IPS DF 4.7 (cell line): ENCODE data around the gene KBTBD13.
"Not testable (repeated sequence)": the region's sequence is repeated elsewhere in the genome, so short reads cannot be mapped to it uniquely, and the experiment has no call there.

Experiments used
- DNase-seq: peaks from one replicate; pipeline ENCODE4 v3.0.0-alpha.2; 2013; ENCODE audit warnings: low spot score; ENCODE audit errors: extremely low read depth

KBTBD13 gene

DNA sequence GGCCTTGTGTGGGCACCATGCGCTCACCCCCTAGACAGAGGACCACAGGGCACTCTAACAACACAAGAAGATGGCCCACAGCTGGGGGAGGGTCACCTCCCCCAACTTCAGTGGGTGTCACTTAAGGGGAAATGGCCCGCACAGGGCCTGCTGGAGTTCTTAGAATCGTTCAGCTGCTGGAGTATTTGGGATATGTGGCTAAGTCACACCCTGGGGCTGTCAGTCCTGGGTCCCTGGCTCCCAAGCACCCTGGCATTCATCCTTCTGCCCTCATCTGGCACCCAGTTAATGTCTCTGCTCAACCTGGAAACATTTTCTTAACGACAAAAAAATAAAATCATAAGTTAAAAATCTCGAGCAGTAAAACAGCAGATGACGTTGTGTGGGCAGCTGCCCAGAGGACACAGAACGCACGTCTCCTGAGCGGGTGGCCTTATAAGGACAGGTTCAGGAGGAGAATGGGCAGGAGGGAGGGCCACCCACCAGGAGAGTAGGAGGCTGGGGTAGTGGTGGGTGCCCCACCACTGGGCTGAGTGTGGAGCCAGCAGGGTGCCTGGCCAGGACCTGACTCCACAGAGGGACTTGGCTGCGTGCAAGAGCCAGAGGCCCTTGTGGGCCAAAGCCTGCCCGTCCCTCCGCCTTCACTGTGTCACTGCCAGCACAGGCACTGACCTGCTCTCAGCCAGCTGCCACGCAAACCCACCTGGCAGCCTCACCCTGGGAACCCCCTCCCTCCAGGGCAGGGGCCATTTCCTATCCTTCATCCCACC is 11.5 kb downstream of the KBTBD13 start:
- no peak for DNase-seq

DNA sequence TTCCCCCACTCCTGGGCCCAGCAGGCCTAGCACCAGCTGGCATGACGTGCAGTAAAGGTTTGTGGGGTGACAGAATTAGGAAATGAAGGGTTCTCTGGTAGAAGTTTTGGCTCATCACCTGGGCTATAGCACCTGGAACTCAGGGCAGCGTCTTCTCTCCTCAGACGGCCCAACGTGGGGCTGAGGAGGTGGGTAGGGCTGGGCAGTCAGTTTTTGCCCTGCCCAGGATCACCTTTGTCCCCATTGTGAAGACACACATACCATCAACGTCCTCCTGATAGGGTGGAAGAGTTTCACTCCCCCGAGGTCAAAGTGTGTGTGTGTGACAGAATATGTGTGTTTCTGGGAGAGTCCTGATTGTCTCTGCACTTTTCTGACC is 12.1 kb downstream of the KBTBD13 start:
- DNase-seq = no peak

DNA sequence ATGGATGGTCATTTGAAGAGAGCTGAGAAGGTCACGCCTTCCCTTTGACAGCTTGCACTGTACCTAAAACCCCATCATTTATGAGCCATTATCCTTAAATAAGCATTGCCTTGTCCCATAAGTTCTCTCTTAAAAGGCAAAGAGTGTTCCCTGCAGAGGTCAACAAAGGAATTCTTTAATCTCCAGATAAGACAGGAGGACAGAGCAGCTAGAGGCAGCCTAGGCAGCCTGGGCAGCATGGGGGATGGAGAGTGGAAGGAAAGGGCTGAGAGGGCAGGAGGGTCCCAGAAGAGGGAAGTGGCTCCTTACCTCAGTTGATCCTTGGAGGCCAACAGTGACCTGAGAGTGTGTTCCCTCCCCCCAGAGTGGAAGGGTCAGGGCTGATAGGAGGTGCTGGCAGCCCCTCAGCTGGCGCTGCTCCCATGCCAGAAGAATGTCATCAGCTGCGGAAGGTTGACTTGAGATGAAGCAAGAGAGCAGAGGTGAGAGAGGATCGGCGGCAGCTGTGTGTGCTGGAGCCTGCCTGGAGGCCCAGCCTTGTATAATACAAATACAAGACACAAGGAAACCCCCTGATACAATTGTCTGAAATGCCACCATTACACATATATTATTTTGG is 12.8 kb downstream of the KBTBD13 start:
- DNase-seq = no peak

DNA sequence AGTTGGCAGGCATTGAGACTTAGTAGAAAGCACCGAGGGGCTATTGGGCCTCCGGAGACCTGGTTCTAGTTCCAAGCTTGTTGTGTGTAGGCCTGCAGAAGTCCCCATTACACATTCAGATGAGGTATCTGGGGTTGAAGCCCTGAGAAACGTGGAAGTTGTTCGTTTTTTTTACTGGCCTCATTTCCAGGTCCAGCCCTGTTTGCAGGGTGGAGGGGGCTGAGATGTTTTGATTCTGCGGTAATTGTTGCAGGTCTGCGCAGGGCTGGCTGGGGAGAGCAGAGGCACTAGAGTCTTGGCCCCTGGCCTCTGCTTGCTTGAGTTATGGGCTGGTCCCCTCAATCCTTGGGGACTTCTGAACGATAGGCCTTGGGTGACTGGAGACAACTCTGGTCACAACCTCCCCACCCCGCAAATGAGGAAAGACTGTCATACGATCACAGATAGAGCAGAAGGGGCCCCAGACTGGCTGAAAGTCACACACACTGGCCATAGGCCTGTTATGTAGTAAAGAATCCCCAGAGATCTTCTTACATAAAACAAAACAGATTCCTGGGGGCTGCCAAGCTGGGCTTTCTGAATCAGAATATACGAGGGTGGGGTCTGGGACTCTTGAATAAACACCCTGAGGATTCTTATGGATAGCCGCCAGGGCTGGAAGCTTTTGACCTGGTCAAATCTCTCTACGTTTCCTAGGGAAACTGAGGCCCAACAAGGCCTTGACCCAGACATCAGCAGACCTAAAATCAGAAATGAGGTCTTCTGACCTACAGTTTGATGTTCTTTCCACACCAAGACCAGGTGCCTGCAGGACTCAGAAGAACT is 15.6 kb downstream of the KBTBD13 start:
- no peak for DNase-seq

DNA sequence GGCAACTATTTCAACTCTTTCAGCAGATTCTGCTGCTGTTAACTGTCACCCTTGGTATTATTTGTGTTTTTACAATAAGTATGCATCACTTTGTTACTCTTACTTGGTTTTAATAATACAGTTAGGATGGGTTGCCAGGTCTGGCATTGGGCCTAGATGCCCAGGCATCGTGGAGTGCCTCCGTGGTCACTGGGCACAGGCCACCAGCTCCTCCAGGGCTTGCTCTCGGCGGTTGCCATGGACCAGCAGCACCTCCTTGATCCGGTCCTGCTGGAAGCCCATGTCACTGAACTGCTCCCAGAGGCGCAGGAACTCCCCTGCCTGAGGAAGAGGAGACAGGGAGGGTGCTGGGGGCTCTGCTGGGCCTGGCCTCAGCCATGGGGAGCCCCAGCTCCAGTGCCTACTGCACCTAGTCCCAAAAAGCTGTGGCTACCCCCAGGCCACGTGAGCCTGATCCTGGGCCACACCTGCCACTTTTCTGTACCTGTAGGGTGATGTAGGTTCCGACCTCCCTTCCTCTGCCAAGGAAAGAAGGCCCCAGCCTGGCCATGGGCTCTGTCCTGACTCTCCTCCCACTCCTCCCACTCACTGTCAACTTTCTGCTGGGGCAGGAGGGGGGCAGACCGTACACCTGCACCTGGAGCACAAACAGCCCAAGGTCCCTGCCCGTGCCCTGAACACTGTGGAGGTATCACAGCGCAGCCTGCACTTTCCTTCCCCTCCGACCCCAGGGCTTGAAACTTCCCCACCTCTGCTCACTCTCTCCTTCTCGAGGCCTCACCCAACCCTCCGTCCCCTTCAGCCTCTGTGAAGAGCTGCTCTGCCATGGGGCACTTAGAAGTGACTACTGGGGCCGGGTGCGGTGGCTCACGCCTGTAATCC is 16.6 kb downstream of the KBTBD13 start:
- no peak for DNase-seq

DNA sequence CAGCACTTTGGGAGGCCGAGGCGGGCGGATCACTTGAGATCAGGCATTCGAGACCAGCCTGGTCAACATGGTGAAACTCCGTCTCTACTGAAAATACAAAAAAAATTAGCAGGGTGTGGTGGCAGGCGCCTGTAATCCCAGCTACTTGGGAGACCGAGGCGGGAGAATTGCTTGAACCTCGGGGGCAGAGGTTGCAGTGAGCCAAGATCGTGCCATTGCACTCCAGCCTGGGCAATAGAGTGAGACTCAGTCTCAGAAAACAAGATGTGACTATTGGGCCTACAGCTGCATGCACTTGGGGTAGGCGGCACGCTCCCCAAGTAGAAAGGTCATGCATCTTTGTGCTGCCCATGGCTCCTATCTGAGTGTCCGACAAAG is 17.2 kb downstream of the KBTBD13 start:
- not testable (repeated sequence) for DNase-seq

DNA sequence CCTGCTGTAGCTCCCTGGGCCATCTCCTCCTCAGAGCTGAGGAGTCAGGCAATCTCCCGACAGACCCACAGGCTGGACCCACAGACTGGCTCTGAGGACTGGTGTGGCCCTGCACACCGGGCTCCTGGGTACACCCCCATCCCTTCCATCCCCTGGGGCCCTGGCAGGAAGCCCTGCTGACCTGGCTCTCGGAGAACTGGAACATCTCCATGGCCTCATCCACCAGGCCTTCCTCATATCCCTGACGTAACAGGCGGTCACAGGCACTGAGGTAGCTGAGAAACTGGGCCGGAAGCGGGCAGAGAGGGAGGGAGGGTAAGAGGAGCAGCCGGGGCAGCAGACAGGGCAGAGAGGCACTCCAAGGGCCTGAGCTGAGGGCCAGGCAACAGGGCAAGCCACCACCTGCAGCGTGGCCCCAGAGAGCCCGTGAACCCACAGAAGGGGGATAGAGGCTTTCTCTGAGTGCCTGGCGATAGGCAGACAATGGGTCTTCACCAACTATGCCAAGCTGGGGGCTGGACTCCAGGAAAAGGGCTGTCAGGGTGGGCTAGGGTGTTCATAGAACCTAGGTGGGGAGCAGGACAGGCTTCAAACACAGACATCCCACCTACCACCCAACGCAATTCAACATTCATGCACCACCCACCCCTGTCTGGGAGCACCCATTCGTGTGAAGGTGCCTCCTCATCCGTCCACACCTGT is 17.9 kb downstream of the KBTBD13 start:
- no peak for DNase-seq

DNA sequence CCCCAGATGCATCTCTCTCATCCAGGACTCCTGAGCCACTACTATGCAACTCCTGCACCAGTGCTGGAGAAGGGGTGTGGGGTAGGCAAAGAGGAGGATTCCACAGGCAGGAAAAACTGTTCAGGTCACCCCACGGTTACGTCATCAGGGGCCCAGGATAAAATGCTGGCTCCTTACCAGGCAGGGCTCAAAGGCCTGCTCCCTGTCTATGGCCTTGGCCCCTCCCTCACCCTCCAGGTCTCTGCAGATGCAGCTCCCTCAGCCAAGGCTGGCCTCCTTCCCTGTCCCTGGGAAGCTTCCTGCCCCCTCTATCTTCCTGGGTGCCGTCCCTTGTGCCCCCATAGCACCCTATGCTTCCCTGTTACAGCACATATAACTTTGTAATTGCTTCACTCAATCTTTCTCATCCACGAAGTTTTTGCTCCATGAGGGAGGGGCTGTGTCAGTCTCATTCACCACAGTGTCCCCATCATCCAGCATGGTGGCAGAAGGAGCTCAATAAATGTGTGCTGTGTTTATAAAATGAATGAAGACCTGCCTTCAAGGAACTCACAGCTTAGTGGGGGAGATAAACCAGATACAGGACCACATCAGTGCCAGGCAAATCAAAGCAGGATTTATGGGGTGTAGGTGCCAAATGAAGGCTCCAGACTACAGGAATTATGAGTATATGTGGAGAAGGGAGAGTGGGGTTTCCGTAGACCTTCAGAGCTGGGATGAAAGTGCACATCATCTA is 18.6 kb downstream of the KBTBD13 start:
- no peak for DNase-seq

DNA sequence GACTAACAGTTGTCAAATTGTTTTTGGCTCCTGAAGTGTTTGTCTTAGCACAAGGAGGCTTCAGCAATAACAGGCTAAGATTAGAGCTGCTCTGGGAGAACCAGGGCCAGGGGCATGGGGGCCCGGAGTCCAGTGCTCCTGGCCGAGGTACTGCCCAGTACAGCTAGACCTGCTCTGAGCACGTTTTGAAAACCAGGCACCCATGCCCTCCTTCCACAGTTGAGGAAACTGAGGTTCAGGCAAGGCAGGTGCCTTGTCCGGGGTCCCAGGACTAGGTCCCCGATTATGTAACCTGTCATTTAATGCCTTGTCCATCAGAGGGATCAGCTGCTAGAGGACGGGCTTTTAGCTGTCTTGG is 19.2 kb downstream of the KBTBD13 start:
- no peak for DNase-seq

DNA sequence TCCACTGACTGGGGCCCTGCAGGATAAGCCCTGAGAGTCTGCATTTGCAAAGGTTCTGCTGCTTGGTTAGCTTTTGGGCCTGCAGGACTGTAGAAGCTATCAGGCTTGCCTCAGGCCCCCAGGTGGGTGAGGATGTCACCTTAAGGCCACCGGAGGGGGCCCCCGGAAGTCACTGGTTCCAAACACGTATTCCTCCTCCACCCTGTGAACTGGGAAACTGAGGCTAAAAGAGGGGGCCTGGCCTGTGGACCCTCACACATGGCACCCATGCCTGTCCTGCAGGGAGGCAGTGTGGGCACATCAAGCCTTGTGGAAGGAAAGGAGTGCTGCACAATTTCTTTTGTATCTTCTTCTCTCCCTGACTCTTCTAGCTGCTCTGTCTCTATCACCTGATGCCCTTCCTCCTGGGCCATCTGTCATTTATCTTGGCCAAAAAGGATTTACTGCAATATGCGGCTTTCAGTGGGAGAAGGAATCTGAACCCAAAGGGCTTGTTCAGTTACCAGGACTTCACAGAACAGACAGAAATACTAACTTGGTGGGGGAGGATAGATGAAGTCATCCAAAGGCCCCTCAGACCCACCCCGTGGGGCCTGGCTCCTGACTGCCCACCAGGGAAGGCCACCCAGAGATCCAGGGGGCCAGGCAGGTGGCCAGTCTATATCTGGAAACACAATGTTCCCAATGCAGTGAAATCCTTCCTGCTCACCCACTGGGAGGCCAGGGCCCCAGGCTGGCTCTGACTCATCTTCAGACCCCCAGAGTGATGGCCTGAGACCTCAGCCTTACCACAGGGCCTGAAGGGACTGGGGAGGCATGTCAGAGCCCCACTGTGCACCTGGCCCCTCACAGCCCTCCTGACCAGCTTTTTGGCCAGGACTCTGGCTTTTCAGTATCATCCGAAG is 20.2 kb downstream of the KBTBD13 start:
- no peak for DNase-seq

DNA sequence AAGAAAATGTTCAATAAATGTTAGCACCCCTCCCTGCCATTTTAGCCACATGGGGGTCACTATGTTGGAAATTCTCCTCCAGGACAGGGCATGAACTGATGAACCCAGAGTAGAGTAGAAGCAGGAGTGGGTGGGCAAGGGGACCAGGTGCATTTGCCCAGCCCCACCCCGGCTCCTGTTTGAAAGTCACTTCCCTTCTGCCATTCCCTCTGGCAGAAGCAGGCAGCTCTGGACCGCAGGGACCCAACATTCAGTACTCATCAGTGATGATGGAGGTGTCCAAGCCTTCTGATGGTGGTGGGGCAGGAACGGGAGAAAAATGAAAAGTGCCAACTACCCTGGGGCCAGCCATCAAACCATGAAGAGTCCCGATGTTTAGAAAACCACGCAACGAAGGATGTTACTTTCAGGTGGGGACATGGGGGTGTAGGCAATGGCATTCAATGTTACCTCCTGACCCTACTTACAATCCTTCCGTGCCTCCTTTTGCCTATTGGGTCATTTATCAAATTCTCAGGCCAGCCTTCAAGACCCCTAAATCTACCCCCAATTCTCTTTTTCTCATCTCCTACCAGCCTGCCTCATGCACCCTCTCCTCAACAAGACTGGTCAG is 21.2 kb downstream of the KBTBD13 start:
- no peak for DNase-seq

DNA sequence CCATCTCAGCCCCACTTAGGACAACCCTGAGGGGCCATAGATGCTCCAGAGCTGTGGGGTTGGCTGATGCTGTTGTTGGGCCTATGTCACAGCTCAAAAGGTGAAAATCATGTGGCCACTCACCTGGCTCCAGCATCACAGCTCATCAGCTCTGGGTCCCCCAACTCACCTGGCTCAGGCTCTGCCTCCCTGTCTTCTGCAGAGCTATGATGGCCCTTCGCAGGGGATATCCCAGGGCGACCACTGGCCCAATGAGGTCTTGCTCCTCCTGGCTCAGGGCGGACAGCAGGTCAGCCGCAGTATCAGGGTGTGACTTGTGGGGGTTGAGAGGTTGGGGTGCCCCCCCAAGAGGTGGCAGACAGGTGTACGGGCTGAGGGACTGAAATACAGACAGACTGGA is 22.8 kb downstream of the KBTBD13 start:
- no peak for DNase-seq

DNA sequence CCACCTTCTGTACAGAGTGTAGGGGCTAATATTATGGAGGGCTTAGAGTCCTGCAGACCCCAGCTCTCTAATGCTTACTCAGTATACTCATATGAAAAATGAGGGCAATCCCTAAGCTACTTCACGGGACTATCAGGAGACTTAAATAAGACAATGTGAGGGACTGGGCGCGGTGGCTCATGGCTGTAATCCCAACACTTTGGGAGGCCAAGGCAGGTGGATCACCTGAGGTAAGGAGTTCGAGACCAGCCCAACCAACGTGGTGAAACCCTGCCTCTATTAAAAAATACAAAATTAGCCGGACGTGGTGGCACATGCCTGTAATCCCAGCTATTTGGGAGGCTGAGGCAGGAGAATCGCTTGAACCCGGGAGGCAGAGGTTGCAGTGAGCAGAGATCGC is 23.3 kb downstream of the KBTBD13 start:
- not testable (repeated sequence) for DNase-seq

DNA sequence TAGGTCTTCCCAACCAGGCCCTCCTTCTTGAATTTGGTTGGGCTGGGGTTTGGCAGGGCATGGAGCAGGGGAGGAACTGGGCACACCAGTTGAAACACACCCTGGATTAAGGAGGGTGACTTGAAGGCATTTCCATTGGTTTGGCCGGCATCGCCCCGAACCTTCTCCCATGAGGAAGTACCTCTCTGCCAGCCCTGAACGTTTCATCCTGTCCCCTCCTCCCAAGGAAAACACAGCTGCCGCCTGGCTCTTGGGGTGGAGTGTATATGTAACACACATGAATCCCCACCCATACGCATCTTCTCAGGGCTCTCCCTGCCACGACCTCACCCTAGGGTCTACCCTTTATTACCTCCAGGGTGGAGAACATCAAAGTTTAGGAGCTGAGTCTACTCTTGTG is 23.9 kb downstream of the KBTBD13 start:
- DNase-seq = no peak

DNA sequence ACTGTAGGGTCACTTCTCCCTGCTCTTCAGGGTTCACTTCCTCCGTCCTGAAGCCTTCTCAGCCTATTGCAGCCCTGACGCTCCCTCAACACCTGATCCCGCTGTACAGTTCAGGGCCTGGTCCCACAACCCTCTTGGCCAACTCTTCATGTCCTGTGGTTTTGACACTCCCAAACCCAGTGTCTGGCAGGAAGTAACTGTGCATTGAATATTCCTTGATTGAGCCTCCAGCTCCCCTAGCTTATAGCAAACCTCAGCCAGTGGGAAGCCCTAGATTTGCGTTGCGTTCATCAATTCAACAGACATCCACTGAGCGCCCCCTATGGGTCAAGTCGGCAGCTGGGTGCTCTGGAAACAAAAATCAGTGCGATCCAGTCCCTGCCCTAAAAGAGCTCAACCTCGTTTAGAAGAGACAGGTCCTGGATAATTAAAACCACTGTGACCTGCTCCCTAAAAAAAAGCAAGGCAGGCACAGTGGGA is 24.9 kb downstream of the KBTBD13 start:
- DNase-seq = no peak

DNA sequence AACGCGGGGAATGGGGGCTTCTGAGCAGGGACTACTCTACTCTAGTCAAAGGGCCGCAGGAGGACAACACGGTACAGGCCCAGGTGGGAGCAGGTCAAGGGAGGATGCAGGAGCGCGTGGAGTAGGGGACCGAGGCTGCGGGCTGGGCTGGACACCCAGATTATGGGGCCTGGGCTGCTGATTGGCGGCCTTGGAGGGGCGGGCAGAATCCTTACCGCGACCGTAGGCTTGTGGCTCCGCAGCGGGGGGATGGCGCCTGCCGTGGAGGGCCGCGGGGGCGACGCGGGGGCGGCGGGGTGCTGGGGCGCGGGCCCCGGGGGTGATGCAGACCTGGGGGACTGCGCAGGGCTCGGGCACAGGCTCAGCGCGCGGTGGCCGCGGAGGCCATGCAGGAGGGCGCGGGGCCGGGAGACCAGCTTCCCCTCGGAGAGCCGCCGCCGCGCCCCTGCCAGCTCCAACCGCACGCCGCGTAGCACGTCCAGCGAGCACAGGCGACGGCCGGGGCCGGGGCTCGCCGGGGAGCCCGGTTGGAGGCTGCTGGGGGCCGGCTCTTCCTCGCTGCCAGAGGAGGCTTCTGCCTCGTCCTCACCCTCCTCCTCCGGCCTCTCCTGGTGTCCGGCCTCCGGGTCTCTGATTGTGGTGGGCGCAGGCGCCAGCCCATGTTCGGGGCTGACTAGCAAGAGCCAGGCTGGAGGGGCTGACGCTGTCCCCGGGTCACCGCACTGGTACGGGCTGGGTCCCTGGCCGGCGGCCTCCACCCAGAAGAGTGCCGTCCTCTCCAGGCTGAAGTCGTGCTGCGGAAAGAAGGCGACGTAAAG is 25.6 kb downstream of the KBTBD13 start:
- no peak for DNase-seq

DNA sequence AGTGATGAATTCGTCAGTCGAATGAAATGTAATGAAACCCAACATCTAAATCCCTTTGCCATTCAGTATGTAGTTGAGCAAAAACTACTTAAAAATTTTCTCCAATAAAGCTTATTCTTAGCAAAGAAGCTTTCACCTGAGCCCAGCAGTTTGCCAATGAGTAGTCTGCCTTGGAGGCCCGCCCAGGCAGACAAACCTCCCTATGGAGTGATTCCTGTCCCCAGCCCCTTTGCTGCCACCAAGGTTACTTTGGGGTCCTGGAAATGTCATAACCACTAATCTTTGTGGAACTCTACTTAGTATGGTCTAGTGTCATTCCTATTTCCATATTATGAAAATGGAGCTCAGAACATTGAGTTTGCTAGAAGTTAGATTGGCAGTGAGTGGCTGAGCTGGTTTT is 26.4 kb downstream of the KBTBD13 start:
- DNase-seq = no peak

DNA sequence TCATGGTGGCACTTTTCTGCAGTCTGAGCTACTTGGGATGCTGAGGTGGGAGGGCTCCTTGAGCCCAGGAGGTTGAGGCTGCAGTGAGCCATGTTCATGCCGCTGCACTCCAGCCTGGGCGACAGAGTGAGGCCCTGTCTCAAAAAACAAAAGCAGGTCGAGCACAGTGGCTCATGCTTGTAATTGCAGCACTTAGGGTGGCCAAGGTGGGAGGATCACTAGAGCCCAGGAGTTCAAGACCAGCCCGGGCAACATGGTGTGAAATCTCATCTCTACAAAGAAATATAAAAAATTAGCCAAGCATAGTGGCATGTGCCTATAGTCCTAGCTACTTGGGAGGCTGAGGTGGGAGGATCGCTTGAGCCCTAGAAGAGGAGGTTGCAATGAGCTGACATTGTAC is 28.5 kb downstream of the KBTBD13 start:
- DNase-seq = no peak
